Endothelial cell of umbilical vein (primary cell): ENCODE data around the gene PSAPL1. TPM values are rescaled to one million over a fixed set of nuclear protein-coding genes. Genes with fewer than 3 reads are reported as not detected.

Experiments
- BruUV-seq: library from RNA; stranded (reverse); fragments of 400-500 nt; replicated peaks from 2 replicates; lab custom pipeline; 2021; lab: Mats Ljungman, UMichigan
- CTCF ChIA-PET: fragments of 300-600, 350-600 bp; sonication (Branson Sonifier 250); formaldehyde crosslinking; loops from one replicate; lab custom pipeline; 2021; ENCODE audit warnings: antibody characterized with exemption, inconsistent platforms; lab: Charles Lee
- POLR2A ChIA-PET: fragments of 300-600, 350-600 bp; sonication (Branson Sonifier 250); formaldehyde crosslinking; loops from one replicate; lab custom pipeline; 2021; ENCODE audit warnings: antibody characterized with exemption, inconsistent platforms; lab: Charles Lee
- DNase-seq: peaks from one replicate; pipeline ENCODE4 v3.0.0-alpha.2; 2011; ENCODE audit warnings: low read depth, low spot score
- FAIRE-seq: peaks from 2 replicates; lab custom pipeline; 2011; peaks lifted over from hg19 to GRCh38; lab: Jason Lieb, UNC
- H2AFZ ChIP-seq: 2 replicates; pipeline ENCODE4 v1.6.0; 2012; ENCODE audit warnings: low read depth, low read length, control low read depth, inconsistent platforms
- H3K27ac ChIP-seq: 2 replicates; pipeline ENCODE4 v1.5.1; 2011; ENCODE audit warnings: low read depth, mild to moderate bottlenecking, control low read depth, low read length, moderate library complexity; ENCODE audit not compliant: insufficient read depth
- H3K27me3 ChIP-seq, 2 experiments: 2 replicates each; pipeline versions ENCODE4 v1.6.0 to v1.6.1; 2011; ENCODE audit warnings: low read length in 2 of 2, mixed read lengths in 1 of 2; ENCODE audit not compliant: control insufficient read depth in 2 of 2, insufficient read depth in 2 of 2
- H3K36me3 ChIP-seq, 2 experiments: 2 replicates in 1 of 2; 3 replicates in 1 of 2; pipeline ENCODE4 v1.5.1; 2011; ENCODE audit warnings: low read length in 2 of 2, mild to moderate bottlenecking in 1 of 2, moderate library complexity in 1 of 2; ENCODE audit not compliant: control insufficient read depth in 2 of 2, insufficient read depth in 2 of 2; ENCODE audit errors: extremely low read depth in 1 of 2
- H3K4me1 ChIP-seq: 3 replicates; pipeline ENCODE4 v1.5.1; 2011; ENCODE audit warnings: mild to moderate bottlenecking, low read length; ENCODE audit not compliant: control insufficient read depth, insufficient read depth; ENCODE audit errors: extremely low read depth
- H3K4me2 ChIP-seq: 2 replicates; pipeline ENCODE4 v1.6.1; 2011; ENCODE audit warnings: low read length, control low read depth, mixed read lengths; ENCODE audit not compliant: insufficient read depth
- H3K4me3 ChIP-seq, 3 experiments: fragments of 200-600 bp in 1 of 3; sonication (generic), shearing (Covaris generic) in 1 of 3; replicated peaks in 1 of 3; 2 replicates each; pipeline ENCODE4 v1.5.1; 2011 to 2016; ENCODE audit warnings: control low read depth in 3 of 3, low read length in 3 of 3, mild to moderate bottlenecking in 2 of 3, inconsistent platforms in 1 of 3, low read depth in 1 of 3, moderate library complexity in 1 of 3; ENCODE audit not compliant: insufficient read depth in 1 of 3
- H3K79me2 ChIP-seq: 2 replicates; pipeline ENCODE4 v1.6.0; 2012; ENCODE audit warnings: low read length, inconsistent platforms; ENCODE audit not compliant: control insufficient read depth, insufficient read depth
- H3K9ac ChIP-seq: replicated peaks from 2 replicates; pipeline ENCODE3; 2011; ENCODE audit warnings: low read length, control low read depth; ENCODE audit not compliant: insufficient read depth; ENCODE audit errors: extremely low read depth
- H3K9me1 ChIP-seq: replicated peaks from 3 replicates; pipeline ENCODE4 v1.6.0; 2011; ENCODE audit warnings: mild to moderate bottlenecking, low read length; ENCODE audit not compliant: control insufficient read depth, insufficient read depth; ENCODE audit errors: extremely low read depth
- H3K9me3 ChIP-seq: replicated peaks from 2 replicates; pipeline ENCODE4 v1.5.1; 2012; ENCODE audit warnings: low read length, inconsistent platforms; ENCODE audit not compliant: control insufficient read depth, insufficient read depth
- H4K20me1 ChIP-seq: replicated peaks from 2 replicates; pipeline ENCODE3; 2011; ENCODE audit warnings: mild to moderate bottlenecking, low read length; ENCODE audit not compliant: control insufficient read depth, insufficient read depth; ENCODE audit errors: extremely low read depth
- CTCF ChIP-seq, 2 donors: IDR thresholded peaks; 1 replicate in 1 of 2; 2 replicates in 1 of 2; pipeline ENCODE4 v1.5.1; 2011; ENCODE audit warnings: low read length in 2 of 2, mild to moderate bottlenecking in 2 of 2, moderate library complexity in 2 of 2, control low read depth in 1 of 2, inconsistent platforms in 1 of 2, low read depth in 1 of 2; ENCODE audit not compliant: insufficient read depth in 1 of 2; ENCODE audit errors: extremely low read depth in 1 of 2
- EZH2 ChIP-seq: IDR thresholded peaks from 2 replicates; pipeline ENCODE4 v1.6.1; 2012; ENCODE audit warnings: borderline replicate concordance, low read depth, mild to moderate bottlenecking, moderate library complexity, low read length, inconsistent platforms; ENCODE audit not compliant: severe bottlenecking
- FOS ChIP-seq: IDR thresholded peaks from 2 replicates; pipeline ENCODE4 v1.6.1; 2011; ENCODE audit warnings: mild to moderate bottlenecking, low read length, moderate library complexity, borderline replicate concordance; ENCODE audit not compliant: insufficient read depth
- GATA2 ChIP-seq: IDR thresholded peaks from 2 replicates; pipeline ENCODE4 v1.7.0; 2011; ENCODE audit warnings: low read depth, mild to moderate bottlenecking, moderate library complexity, mixed read lengths, low read length; ENCODE audit not compliant: insufficient read length, insufficient read depth
- JUN ChIP-seq: IDR thresholded peaks from 2 replicates; pipeline ENCODE4 v1.6.1; 2011; ENCODE audit warnings: borderline replicate concordance, low read depth; ENCODE audit not compliant: insufficient read length, insufficient read depth
- MAX ChIP-seq: IDR thresholded peaks from 2 replicates; pipeline ENCODE4 v1.6.1; 2011; ENCODE audit not compliant: insufficient read depth, insufficient read length
- MYC ChIP-seq: IDR thresholded peaks from one replicate; pipeline ENCODE4 v1.6.1; 2011; ENCODE audit warnings: mild to moderate bottlenecking, low read depth, low read length
- POLR2A ChIP-seq: IDR thresholded peaks from 2 replicates; pipeline ENCODE4 v1.6.1; 2012; ENCODE audit warnings: low read depth, mild to moderate bottlenecking, control low read depth, low read length
- POLR2AphosphoS5 ChIP-seq: IDR thresholded peaks from 2 replicates; pipeline ENCODE4 v1.6.1; 2012; ENCODE audit warnings: low read depth, mild to moderate bottlenecking, control low read depth, low read length, moderate library complexity; ENCODE audit not compliant: insufficient read depth
- dilution Hi-C: fragments of 300-500 bp; cut with MboI; formaldehyde crosslinking; loops from one replicate; pipeline ENCODE4 v1.15.0; 2019; ENCODE audit warnings: low sequenced_read_pairs; ENCODE audit not compliant: extremely low pct_ligation_motif_present
- intact Hi-C: fragments of 100-400 bp; cut with micrococcal nuclease; formaldehyde crosslinking; loops from one replicate; pipeline ENCODE4 v1.10.0; 2022
- polyA plus RNA-seq, 4 experiments: library from polyadenylated mRNA; depleted of rRNA in 3 of 4; stranded (reverse) in 3 of 4; unstranded in 1 of 4; fragments of >200 nt; gene quantifications; 2 replicates each; pipeline versions ENCODE4 v1.2.1 to v1.2.3, GENCODE V29; 2011 to 2012; ENCODE audit warnings: missing spikeins in 1 of 4
- total RNA-seq: library from RNA; stranded (reverse); gene quantifications from 2 replicates; pipeline ENCODE4 v1.2.3, GENCODE V29; 2021

Gene PSAPL1
- total and polyA plus RNA-seq, 2 donors (not counting 3 experiments of a cell fraction or from before 2014, with no cell fraction given) = not detected

DNA sequence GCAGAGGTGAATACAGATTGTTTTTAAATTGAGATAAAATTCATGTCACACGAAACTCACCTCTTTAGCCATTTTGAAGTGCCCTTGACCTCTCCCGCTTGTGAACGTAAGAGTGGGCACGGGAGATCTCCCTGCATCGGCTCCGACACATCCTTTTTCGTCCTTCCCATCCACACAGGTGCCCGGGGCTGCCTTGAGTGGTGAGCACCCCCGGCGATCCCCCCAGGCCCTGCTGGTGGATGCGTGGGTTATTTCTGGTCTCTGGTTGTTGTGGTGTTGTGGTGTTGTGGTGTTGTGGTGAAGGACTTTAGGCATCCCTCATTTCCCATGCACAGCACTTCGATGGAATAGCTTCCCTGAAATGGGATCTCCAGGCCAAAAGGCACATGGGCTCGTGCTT, 46.1 kb downstream of the PSAPL1 start:
- H3K9me3 ChIP-seq = no peaks in the 10 kb centered on the region
- intact Hi-C loops (no loop called here), dilution Hi-C loops (no loop called here)
- H2AFZ ChIP-seq = no peak overlapping the region
- H3K27ac ChIP-seq = no peak overlapping the region
- TF ChIP-seq CTCF (IDR thresholded peaks at IDR 0.05; ENCODE audit: extremely low read depth in 1 of 2, insufficient read depth in 1 of 2, low read depth in 1 of 2, low read length in 2 of 2) = no peak
- TF ChIP-seq MAX = no peak
- TF ChIP-seq GATA2 = no peak
- no peak for TF ChIP-seq POLR2AphosphoS5
- TF ChIP-seq FOS = no peak
- no peak for TF ChIP-seq JUN
- TF ChIP-seq EZH2 = no peak
- TF ChIP-seq POLR2A = no peak
- no peak for TF ChIP-seq MYC
- no TSS peak for BruUV-seq
- H3K4me3 ChIP-seq = no peak overlapping the region
- no peaks in the 10 kb centered on the region for H4K20me1 ChIP-seq
- DNase-seq (no peak), FAIRE-seq (no peak)
- no peaks in the 10 kb centered on the region for H3K9me1 ChIP-seq
- no peak overlapping the region for H3K9ac ChIP-seq
- H3K4me2 ChIP-seq = no peak overlapping the region
- ChIA-PET CTCF (no interaction called here), POLR2A (no interaction called here)
- no peaks in the 10 kb centered on the region for H3K27me3 ChIP-seq
- no peaks in the 10 kb centered on the region for H3K36me3 ChIP-seq
- H3K4me1 ChIP-seq = no peaks in the 10 kb centered on the region
- H3K79me2 ChIP-seq = no peaks in the 10 kb centered on the region
